ENCODE measurements around the gene KCTD19. TPM values are rescaled to one million over a fixed set of nuclear protein-coding genes. Genes with fewer than 3 reads are reported as not detected.

Gene KCTD19
- total RNA-seq, 1 experiment from 2014 or later, result 2.1 TPM

- Histone ChIP-seq H3K27me3 (ENCODE audit: control insufficient read depth, insufficient read depth, low read length) (no peaks in the 10 kb centered on the region), H3K36me3 (replicated peaks; ENCODE audit: control insufficient read depth, insufficient read depth, low read length) (no peaks in the 10 kb centered on the region), H3K4me3 (ENCODE audit: insufficient read depth, low read depth, low read length) (no peak overlapping the region)
- peak; percentile 55 for DNase-seq
These were observed 23.6 kb downstream of the KCTD19 start for GRCh38 chr16:67302970-67303369.

- peak; percentile 47 for DNase-seq
- no peaks in the 10 kb centered on the region for H3K36me3 ChIP-seq (replicated peaks; ENCODE audit: control insufficient read depth, insufficient read depth, low read length)
- H3K27me3 ChIP-seq (ENCODE audit: control insufficient read depth, insufficient read depth, low read length), result no peaks in the 10 kb centered on the region
- H3K4me3 ChIP-seq (ENCODE audit: insufficient read depth, low read depth, low read length), result no peak overlapping the region
These were observed 24.5 kb downstream of the KCTD19 start for GRCh38 chr16:67302076-67302475.

- no peaks in the 10 kb centered on the region for H3K27me3 ChIP-seq (ENCODE audit: control insufficient read depth, insufficient read depth, low read length)
- DNase-seq, result peak; percentile 42
These were observed 25.3 kb downstream of the KCTD19 start for GRCh38 chr16:67301080-67301782.

GRCh38 chr16:67299269-67299668 is 27.3 kb downstream of the KCTD19 start:
- peak; percentile 30 for DNase-seq
- no peak overlapping the region for H3K4me3 ChIP-seq (ENCODE audit: insufficient read depth, low read depth, low read length)
- H3K36me3 ChIP-seq (replicated peaks; ENCODE audit: control insufficient read depth, insufficient read depth, low read length), result no peaks in the 10 kb centered on the region
- H3K27me3 ChIP-seq (ENCODE audit: control insufficient read depth, insufficient read depth, low read length), result no peaks in the 10 kb centered on the region

More at GRCh38 chr16:67301080-67301782, 25.3 kb downstream of the KCTD19 start:
- Histone ChIP-seq H3K4me3 (ENCODE audit: insufficient read depth, low read depth, low read length) (no peak overlapping the region), H3K36me3 (replicated peaks; ENCODE audit: control insufficient read depth, insufficient read depth, low read length) (no peaks in the 10 kb centered on the region)

GRCh38 chr16:67298277-67298676 is 28.3 kb downstream of the KCTD19 start:
- Histone ChIP-seq H3K36me3 (replicated peaks; ENCODE audit: control insufficient read depth, insufficient read depth, low read length) (no peaks in the 10 kb centered on the region), H3K27me3 (ENCODE audit: control insufficient read depth, insufficient read depth, low read length) (no peaks in the 10 kb centered on the region), H3K4me3 (ENCODE audit: insufficient read depth, low read depth, low read length) (no peak overlapping the region)
- no peak for DNase-seq

- Histone ChIP-seq H3K27me3 (ENCODE audit: control insufficient read depth, insufficient read depth, low read length) (no peaks in the 10 kb centered on the region; the same call in 1 of the 2 replicates), H3K36me3 (replicated peaks; ENCODE audit: control insufficient read depth, insufficient read depth, low read length) (no peaks in the 10 kb centered on the region), H3K4me3 (ENCODE audit: insufficient read depth, low read depth, low read length) (no peak overlapping the region)
- no peak for DNase-seq
These were observed 30.1 kb downstream of the KCTD19 start for GRCh38 chr16:67296420-67296819.

GRCh38 chr16:67294938-67295361 is 31.6 kb downstream of the KCTD19 start:
- Histone ChIP-seq H3K27me3 (ENCODE audit: control insufficient read depth, insufficient read depth, low read length) (no peaks in the 10 kb centered on the region; the same call in 1 of the 2 replicates), H3K36me3 (replicated peaks; ENCODE audit: control insufficient read depth, insufficient read depth, low read length) (no peaks in the 10 kb centered on the region), H3K4me3 (ENCODE audit: insufficient read depth, low read depth, low read length) (no peak overlapping the region)
- DNase-seq, result peak; percentile 70

- no peak for DNase-seq
- Histone ChIP-seq H3K27me3 (ENCODE audit: control insufficient read depth, insufficient read depth, low read length) (no peaks in the 10 kb centered on the region; the same call in 1 of the 2 replicates), H3K4me3 (ENCODE audit: insufficient read depth, low read depth, low read length) (no peak overlapping the region), H3K36me3 (replicated peaks; ENCODE audit: control insufficient read depth, insufficient read depth, low read length) (no peaks in the 10 kb centered on the region)
These were observed 32.3 kb downstream of the KCTD19 start for GRCh38 chr16:67294171-67294757.

- H3K27me3 ChIP-seq (ENCODE audit: control insufficient read depth, insufficient read depth, low read length), result no peaks in the 10 kb centered on the region; the same call in 1 of the 2 replicates
- H3K36me3 ChIP-seq (replicated peaks; ENCODE audit: control insufficient read depth, insufficient read depth, low read length), result peaks cover 3% of the 10 kb centered on the region; the same call in 1 of the 2 replicates
- H3K4me3 ChIP-seq (ENCODE audit: insufficient read depth, low read depth, low read length), result no peak overlapping the region
- DNase-seq, result peak; percentile 16
These were observed 35.1 kb downstream of the KCTD19 start for GRCh38 chr16:67291461-67291860.

- Histone ChIP-seq H3K27me3 (ENCODE audit: control insufficient read depth, insufficient read depth, low read length) (no peaks in the 10 kb centered on the region; the same call in 1 of the 2 replicates), H3K4me3 (ENCODE audit: insufficient read depth, low read depth, low read length) (no peak overlapping the region), H3K36me3 (replicated peaks; ENCODE audit: control insufficient read depth, insufficient read depth, low read length) (peaks cover 3% of the 10 kb centered on the region; the same call in 1 of the 2 replicates)
- DNase-seq, result peak; percentile 20
These were observed 38.6 kb downstream of the KCTD19 start for GRCh38 chr16:67287960-67288359.

GRCh38 chr16:67286441-67287235 is 39.9 kb downstream of the KCTD19 start:
- peak; percentile 29 for DNase-seq
- no peaks in the 10 kb centered on the region for H3K27me3 ChIP-seq (ENCODE audit: control insufficient read depth, insufficient read depth, low read length)
- H3K36me3 ChIP-seq (replicated peaks; ENCODE audit: control insufficient read depth, insufficient read depth, low read length), result peaks cover 3% of the 10 kb centered on the region; the same call in 1 of the 2 replicates
- no peak overlapping the region for H3K4me3 ChIP-seq (ENCODE audit: insufficient read depth, low read depth, low read length)

GRCh38 chr16:67284699-67285646 is 41.6 kb downstream of the KCTD19 start:
- peaks cover 3% of the 10 kb centered on the region; the same call in 1 of the 2 replicates for H3K36me3 ChIP-seq (replicated peaks; ENCODE audit: control insufficient read depth, insufficient read depth, low read length)

GRCh38 chr16:67283826-67284555 is 42.5 kb downstream of the KCTD19 start:
- DNase-seq, result no peak
- Histone ChIP-seq H3K36me3 (replicated peaks; ENCODE audit: control insufficient read depth, insufficient read depth, low read length) (peaks cover 3% of the 10 kb centered on the region; the same call in 1 of the 2 replicates), H3K27me3 (ENCODE audit: control insufficient read depth, insufficient read depth, low read length) (peaks cover 5% of the 10 kb centered on the region), H3K4me3 (ENCODE audit: insufficient read depth, low read depth, low read length) (no peak overlapping the region)

More at GRCh38 chr16:67284699-67285646, 41.6 kb downstream of the KCTD19 start:
- Histone ChIP-seq H3K27me3 (ENCODE audit: control insufficient read depth, insufficient read depth, low read length) (no peaks in the 10 kb centered on the region), H3K4me3 (ENCODE audit: insufficient read depth, low read depth, low read length) (no peak overlapping the region)
- peak; percentile 95 for DNase-seq
